ENCODE data around the gene CSMD2. TPM values are rescaled to one million over a fixed set of nuclear protein-coding genes. Genes with fewer than 3 reads are reported as not detected.

CSMD2 gene
- total RNA-seq, 1 experiment from 2014 or later, result 0.22 TPM

DNA sequence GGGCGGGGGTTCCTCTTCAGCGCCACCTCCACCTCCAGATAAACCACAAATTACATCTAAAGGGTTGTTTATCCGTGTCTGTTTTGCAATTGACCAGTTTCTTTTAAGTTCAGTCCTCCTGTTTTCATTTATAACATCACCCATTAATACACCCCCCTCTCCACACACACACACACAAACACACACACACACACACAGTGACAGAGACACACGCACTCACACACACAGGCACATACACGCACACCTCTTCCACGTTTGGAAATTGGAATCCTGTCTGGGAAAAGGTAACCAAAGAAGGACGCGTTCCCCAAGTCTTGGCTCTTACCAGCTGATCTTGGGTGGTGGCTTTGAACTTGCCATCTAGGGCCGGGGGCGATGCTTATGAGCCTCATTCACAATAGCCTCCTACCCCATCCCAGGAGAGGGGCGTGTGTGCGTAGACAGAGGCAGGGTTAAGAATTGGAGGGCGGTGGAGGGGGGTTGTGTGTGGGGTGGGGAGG, 442 bp upstream of the CSMD2 start:
- peaks cover 25% of the 10 kb centered on the region for H3K27me3 ChIP-seq (ENCODE audit: insufficient read depth, low read length)
- no peaks in the 10 kb centered on the region for H4K20me1 ChIP-seq (ENCODE audit: insufficient read depth)
- no TSS peak for BruUV-seq (replicated peaks)
- H3K9me3 ChIP-seq (ENCODE audit: control insufficient read depth in 1 of 2, insufficient read depth in 1 of 2, low read depth in 1 of 2, low read length in 2 of 2), result no peaks in the 10 kb centered on the region
- no peaks in the 10 kb centered on the region for H3K9me2 ChIP-seq (ENCODE audit: insufficient read depth)
- H3K27ac ChIP-seq (ENCODE audit: low read depth, low read length), result no peak overlapping the region
- ATAC-seq, result no peak
- intact Hi-C loops (cut with micrococcal nuclease), result no loop called here
- no peaks in the 10 kb centered on the region for H3K79me2 ChIP-seq (ENCODE audit: insufficient read depth, low read length)
- no peak overlapping the region for H2AFZ ChIP-seq (ENCODE audit: low read depth, low read length, poor library complexity, severe bottlenecking)
- POLR2A ChIA-PET, result no interaction called here
- H3K4me1 ChIP-seq (ENCODE audit: control insufficient read depth in 1 of 2, insufficient read depth in 2 of 2, low read length in 2 of 2), result peaks cover 0 to 4% of the 10 kb centered on the region in 2 experiments; a peak in 1 of 4 replicates
- no peak for DNase-seq (ENCODE audit: low read depth, low spot score)
- no peak overlapping the region for H3K4me2 ChIP-seq (ENCODE audit: low read length)
- CTCF ChIA-PET, result interaction anchor here (0.8 kb wide), 1 partner anchor 430 kb away, joined by 3 read pairs; no protein-coding TSS in a partner anchor
- H3K9ac ChIP-seq (ENCODE audit: low read length), result no peak overlapping the region
- RAD21 ChIA-PET (ENCODE audit: low non-redundant PET in 1 of 2, low total read pairs in 2 of 2, uncharacterized antibody in 2 of 2, unreplicated experiment in 2 of 2), result no interaction called here
- no peaks in the 10 kb centered on the region for H3K36me3 ChIP-seq (ENCODE audit: control insufficient read depth in 1 of 2, insufficient read depth in 2 of 2, low read length in 2 of 2)
- no peak overlapping the region for H3K4me3 ChIP-seq (replicated peaks in 1 of 2; ENCODE audit: low read depth in 1 of 2, low read length in 2 of 2)
- TF ChIP-seq, protein P1, sequence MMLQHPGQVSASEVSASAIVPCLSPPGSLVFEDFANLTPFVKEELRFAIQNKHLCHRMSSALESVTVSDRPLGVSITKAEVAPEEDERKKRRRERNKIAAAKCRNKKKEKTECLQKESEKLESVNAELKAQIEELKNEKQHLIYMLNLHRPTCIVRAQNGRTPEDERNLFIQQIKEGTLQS (IDR thresholded peaks at IDR 0.05), result no peak
- TF ChIP-seq TCF7L2 (IDR thresholded peaks at IDR 0.05; ENCODE audit: borderline replicate concordance, extremely low read depth, insufficient read depth, insufficient read length) (no peak), CEBPB (IDR thresholded peaks at IDR 0.05; ENCODE audit: low read depth) (no peak), RAD21 (IDR thresholded peaks at IDR 0.05; ENCODE audit: low read depth) (no peak), POLR2A (IDR thresholded peaks at IDR 0.05; ENCODE audit: borderline replicate concordance, extremely low read depth, insufficient read depth, insufficient read length) (no peak), SIN3A (IDR thresholded peaks at IDR 0.05; ENCODE audit: low read depth) (no peak), POLR2AphosphoS5 (IDR thresholded peaks at IDR 0.05; ENCODE audit: low read depth, low read length) (no peak), EGR1 (IDR thresholded peaks at IDR 0.05; ENCODE audit: low read depth) (no peak), FOSL1 (IDR thresholded peaks at IDR 0.05; ENCODE audit: low read depth) (no peak), SRF (IDR thresholded peaks at IDR 0.05; ENCODE audit: low read depth) (no peak), JUND (IDR thresholded peaks at IDR 0.05) (no peak), SP1 (IDR thresholded peaks at IDR 0.05; ENCODE audit: low read depth) (no peak), ZNF274 (IDR thresholded peaks at IDR 0.05; ENCODE audit: low read depth, low read length) (no peak), EZH2 (IDR thresholded peaks at IDR 0.05) (no peak), EZH2phosphoT487 (IDR thresholded peaks at IDR 0.05; ENCODE audit: borderline replicate concordance) (no peak)
- TF ChIP-seq, protein P2, sequence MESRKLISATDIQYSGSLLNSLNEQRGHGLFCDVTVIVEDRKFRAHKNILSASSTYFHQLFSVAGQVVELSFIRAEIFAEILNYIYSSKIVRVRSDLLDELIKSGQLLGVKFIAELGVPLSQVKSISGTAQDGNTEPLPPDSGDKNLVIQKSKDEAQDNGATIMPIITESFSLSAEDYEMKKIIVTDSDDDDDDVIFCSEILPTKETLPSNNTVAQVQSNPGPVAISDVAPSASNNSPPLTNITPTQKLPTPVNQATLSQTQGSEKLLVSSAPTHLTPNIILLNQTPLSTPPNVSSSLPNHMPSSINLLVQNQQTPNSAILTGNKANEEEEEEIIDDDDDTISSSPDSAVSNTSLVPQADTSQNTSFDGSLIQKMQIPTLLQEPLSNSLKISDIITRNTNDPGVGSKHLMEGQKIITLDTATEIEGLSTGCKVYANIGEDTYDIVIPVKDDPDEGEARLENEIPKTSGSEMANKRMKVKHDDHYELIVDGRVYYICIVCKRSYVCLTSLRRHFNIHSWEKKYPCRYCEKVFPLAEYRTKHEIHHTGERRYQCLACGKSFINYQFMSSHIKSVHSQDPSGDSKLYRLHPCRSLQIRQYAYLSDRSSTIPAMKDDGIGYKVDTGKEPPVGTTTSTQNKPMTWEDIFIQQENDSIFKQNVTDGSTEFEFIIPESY (IDR thresholded peaks at IDR 0.05; ENCODE audit: extremely low read depth, insufficient replicate concordance, low read length), result no peak
- TF ChIP-seq, protein P3, sequence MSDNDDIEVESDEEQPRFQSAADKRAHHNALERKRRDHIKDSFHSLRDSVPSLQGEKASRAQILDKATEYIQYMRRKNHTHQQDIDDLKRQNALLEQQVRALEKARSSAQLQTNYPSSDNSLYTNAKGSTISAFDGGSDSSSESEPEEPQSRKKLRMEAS (IDR thresholded peaks at IDR 0.05), result no peak
- TF ChIP-seq, protein P4, sequence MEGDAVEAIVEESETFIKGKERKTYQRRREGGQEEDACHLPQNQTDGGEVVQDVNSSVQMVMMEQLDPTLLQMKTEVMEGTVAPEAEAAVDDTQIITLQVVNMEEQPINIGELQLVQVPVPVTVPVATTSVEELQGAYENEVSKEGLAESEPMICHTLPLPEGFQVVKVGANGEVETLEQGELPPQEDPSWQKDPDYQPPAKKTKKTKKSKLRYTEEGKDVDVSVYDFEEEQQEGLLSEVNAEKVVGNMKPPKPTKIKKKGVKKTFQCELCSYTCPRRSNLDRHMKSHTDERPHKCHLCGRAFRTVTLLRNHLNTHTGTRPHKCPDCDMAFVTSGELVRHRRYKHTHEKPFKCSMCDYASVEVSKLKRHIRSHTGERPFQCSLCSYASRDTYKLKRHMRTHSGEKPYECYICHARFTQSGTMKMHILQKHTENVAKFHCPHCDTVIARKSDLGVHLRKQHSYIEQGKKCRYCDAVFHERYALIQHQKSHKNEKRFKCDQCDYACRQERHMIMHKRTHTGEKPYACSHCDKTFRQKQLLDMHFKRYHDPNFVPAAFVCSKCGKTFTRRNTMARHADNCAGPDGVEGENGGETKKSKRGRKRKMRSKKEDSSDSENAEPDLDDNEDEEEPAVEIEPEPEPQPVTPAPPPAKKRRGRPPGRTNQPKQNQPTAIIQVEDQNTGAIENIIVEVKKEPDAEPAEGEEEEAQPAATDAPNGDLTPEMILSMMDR (IDR thresholded peaks at IDR 0.05 in 2 of 3, conservative IDR thresholded peaks at IDR 0.05 in 1 of 3; ENCODE audit: borderline replicate concordance in 1 of 3, insufficient read depth in 1 of 3, low read depth in 2 of 3, low read length in 2 of 3), result no peak
